K562 (cell line): ENCODE results near the gene HECA. TPM values are rescaled to one million over a fixed set of nuclear protein-coding genes. Genes with fewer than 3 reads are reported as not detected.

Experiments
- ATAC-seq: fragments of 200-7000 bp; cut with Tn5 transposase; 3 replicates; pipeline ENCODE4 v1.9.1; 2020; ENCODE audit warnings: moderate library complexity
- BruUV-seq: library from RNA; stranded (reverse); fragments of 400-500 nt; replicated peaks from 2 replicates; lab custom pipeline; 2021; lab: Mats Ljungman, UMichigan
- CTCF ChIA-PET: fragments of 300-600 bp; formaldehyde crosslinking; extraction: SDS; loops from one replicate; lab custom pipeline; 2021; ENCODE audit warnings: low intra/inter-chr PET ratio; lab: Yijun Ruan, JAX
- POLR2A ChIA-PET: fragments of 300-600, 350-650 bp; sonication (Branson Sonifier 250); formaldehyde crosslinking; extraction: SDS; loops from one replicate; lab custom pipeline; 2021; ENCODE audit warnings: antibody characterized with exemption, inconsistent platforms; lab: Yijun Ruan, JAX
- DNase-seq, 4 experiments: peaks; one replicate each; pipeline versions ENCODE4 v3.0.0 to v3.0.0-alpha.2; 2011 to 2018; ENCODE audit warnings: low spot score in 3 of 4, mixed read lengths in 3 of 4; ENCODE audit errors: extremely low read depth in 1 of 4
- FAIRE-seq: peaks from 2 replicates; lab custom pipeline; 2011; peaks lifted over from hg19 to GRCh38; lab: Jason Lieb, UNC
- H2AFZ ChIP-seq: 2 replicates; pipeline ENCODE4 v1.6.0; 2011; ENCODE audit warnings: low read depth, low read length, control low read depth, inconsistent platforms
- H3K27ac ChIP-seq: fragments of 200-600 bp; 3 replicates; pipeline ENCODE4 v1.8.0; 2011; ENCODE audit warnings: low read depth, mild to moderate bottlenecking, control low read depth, inconsistent platforms, low read length, moderate library complexity, mixed read lengths; ENCODE audit errors: extremely low read depth
- H3K27me3 ChIP-seq, 2 experiments: fragments of 300-600 bp in 1 of 2; 2 replicates in 1 of 2; 3 replicates in 1 of 2; pipeline versions ENCODE4 v1.6.0 to v1.8.0; 2011; ENCODE audit warnings: inconsistent platforms in 2 of 2, low read length in 2 of 2, mild to moderate bottlenecking in 1 of 2, mixed read lengths in 1 of 2, moderate library complexity in 1 of 2; ENCODE audit not compliant: control insufficient read depth in 2 of 2, insufficient read depth in 2 of 2
- H3K36me3 ChIP-seq: fragments of 300-600 bp; 3 replicates; pipeline ENCODE4 v1.8.0; 2011; ENCODE audit warnings: mild to moderate bottlenecking, low read length, inconsistent platforms; ENCODE audit not compliant: control insufficient read depth, insufficient read depth
- H3K4me1 ChIP-seq, 2 experiments: fragments of 200-600 bp in 1 of 2; replicated peaks in 1 of 2; 2 replicates in 1 of 2; 3 replicates in 1 of 2; pipeline versions ENCODE4 v1.5.1 to v1.8.0; 2011; ENCODE audit warnings: inconsistent platforms in 2 of 2, low read length in 2 of 2, mild to moderate bottlenecking in 1 of 2, mixed read lengths in 1 of 2, moderate library complexity in 1 of 2; ENCODE audit not compliant: control insufficient read depth in 2 of 2, insufficient read depth in 2 of 2
- H3K4me2 ChIP-seq: 2 replicates; pipeline ENCODE4 v1.6.1; 2011; ENCODE audit warnings: low read length, control low read depth, inconsistent platforms, mixed read lengths; ENCODE audit not compliant: insufficient read depth
- H3K4me3 ChIP-seq: fragments of 200-600 bp; sonication (generic), shearing (Covaris generic); 2 replicates; pipeline ENCODE4 v1.5.1; 2016; ENCODE audit warnings: control low read depth, inconsistent platforms
- H3K79me2 ChIP-seq: fragments of 200-600 bp; 3 replicates; pipeline ENCODE4 v1.8.0; 2011; ENCODE audit warnings: low read length, inconsistent platforms; ENCODE audit not compliant: control insufficient read depth, insufficient read depth
- H3K9ac ChIP-seq, 2 experiments: 2 replicates each; pipeline versions ENCODE4 v1.6.0 to v1.6.1; 2011; ENCODE audit warnings: low read depth in 2 of 2, low read length in 2 of 2, control low read depth in 1 of 2, inconsistent platforms in 1 of 2, mild to moderate bottlenecking in 1 of 2, mixed read lengths in 1 of 2; ENCODE audit not compliant: insufficient read depth in 1 of 2
- H3K9me1 ChIP-seq: one replicate; pipeline ENCODE4 v1.6.0; 2011; ENCODE audit warnings: inconsistent platforms, mild to moderate bottlenecking, low read length, moderate library complexity; ENCODE audit not compliant: control insufficient read depth, insufficient read depth
- H3K9me3 ChIP-seq: replicated peaks from 2 replicates; pipeline ENCODE4 v1.5.1; 2011; ENCODE audit warnings: low read depth, low read length, inconsistent platforms; ENCODE audit not compliant: control insufficient read depth, insufficient read depth
- H4K20me1 ChIP-seq: replicated peaks from 2 replicates; pipeline ENCODE4 v1.6.1; 2011; ENCODE audit warnings: low read length, inconsistent platforms, mixed read lengths; ENCODE audit not compliant: control insufficient read depth, insufficient read depth
- ATF1 ChIP-seq, 2 experiments: fragments of 450-650 bp in 1 of 2; IDR thresholded peaks; 2 replicates each; pipeline ENCODE4 v1.6.1; 2016; ENCODE audit warnings: missing compliant biosample characterization in 1 of 2, missing genetic modification characterization in 1 of 2
- DPF2 ChIP-seq: fragments of 450-650 bp; IDR thresholded peaks from 2 replicates; pipeline ENCODE4 v1.6.1; 2016
- GABPA ChIP-seq: fragments of 200-800 bp; sonication (Bioruptor generic); conservative IDR thresholded peaks from 2 replicates; pipeline ENCODE4 v1.6.1; 2016; ENCODE audit warnings: low read depth, missing genetic modification characterization, missing compliant biosample characterization
- KDM5B ChIP-seq: fragments of 200-600 bp; sonication (generic); IDR thresholded peaks from 2 replicates; pipeline ENCODE4 v1.6.1; 2012; ENCODE audit warnings: low read depth, mild to moderate bottlenecking, moderate library complexity, low read length, control low read depth, inconsistent platforms; ENCODE audit not compliant: insufficient replicate concordance
- SMAD1 ChIP-seq: fragments of 150-350 bp; IDR thresholded peaks from 2 replicates; pipeline ENCODE4 v1.6.1; 2014; ENCODE audit warnings: low read length, low read depth; ENCODE audit not compliant: partially characterized antibody
- WGBS: fragments of 100-300 bp; shearing (Covaris generic); methylation state at CpG from one replicate; pipeline ENCODE4 v1.1.6; 2016; ENCODE audit warnings: low coverage, mixed read lengths; ENCODE audit not compliant: insufficient coverage; ENCODE audit errors: missing lambda C conversion rate; 5-methylcytosine and 5-hydroxymethylcytosine counted together
- in situ Hi-C: fragments of 300-500 bp; cut with MboI; formaldehyde crosslinking; loops from 4 replicates; pipeline ENCODE4 v1.15.0; 2018; ENCODE audit warnings: inconsistent platforms, mixed read lengths
- intact Hi-C: fragments of 100-400 bp; cut with micrococcal nuclease; formaldehyde crosslinking; loops from 2 replicates; pipeline ENCODE4 v1.14.2; 2022
- polyA plus RNA-seq, 8 experiments: library from polyadenylated mRNA; depleted of rRNA in 4 of 8; stranded (reverse) in 5 of 8; unstranded in 3 of 8; fragments of >200 nt; fragmentation: Nextera tagmentation in 2 of 8; fragmentation: Illumina TruSeq in 1 of 8; extraction: Ambion mirVana in 2 of 8; extraction: Trizol in 1 of 8; gene quantifications; 2 replicates each; pipeline versions ENCODE4 v1.2.1 to v1.2.3, GENCODE V29; 2011 to 2014; ENCODE audit warnings: inconsistent platforms in 1 of 8, missing spikeins in 1 of 8
- total RNA-seq, 7 experiments: library from RNA; depleted of rRNA in 6 of 7; stranded (reverse); fragments of >200 nt in 6 of 7; fragmentation: Illumina TruSeq in 2 of 7; extraction: Trizol in 2 of 7; gene quantifications; 2 replicates each; pipeline versions ENCODE4 v1.2.1 to v1.2.3, GENCODE V29; 2011 to 2021; ENCODE audit warnings: low replicate concordance in 1 of 7
- TF ChIP-seq, protein P1 (sequence below): fragments of 250-450 bp; sonication (Bioruptor Pico); IDR thresholded peaks from 2 replicates; pipeline ENCODE4 v1.9.0; 2021; ENCODE audit warnings: mild to moderate bottlenecking, inconsistent platforms

HECA gene
- total and polyA plus RNA-seq, 9 of the 15 experiments (the other 6 are each of a cell fraction or from before 2014, with no cell fraction given) = 0.31 to 2.3 (median 1.1) TPM

- no peak for TF ChIP-seq DPF2
Observed at GRCh38 chr6:139184459-139184858, 49.6 kb downstream of the HECA start (continued).

DNA sequence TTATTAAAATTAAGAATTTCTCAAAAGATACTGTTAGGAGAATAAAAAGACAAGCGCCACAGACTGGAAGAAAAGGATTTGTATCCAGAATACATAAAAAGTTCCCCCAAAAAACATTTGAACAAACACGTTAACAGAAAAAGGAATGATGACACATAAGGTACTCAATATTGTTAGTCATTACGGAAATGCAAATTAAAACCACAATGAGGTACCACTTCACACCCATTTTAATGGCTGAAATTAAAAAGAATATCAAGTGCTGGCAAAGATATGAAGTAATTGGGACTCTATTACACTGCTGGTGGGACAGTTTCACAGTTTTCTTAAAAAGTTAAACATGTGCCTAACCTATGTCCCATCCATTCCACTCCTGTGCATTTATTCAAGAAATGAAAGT, 51.4 kb downstream of the HECA start:
- TF ChIP-seq, protein P1, sequence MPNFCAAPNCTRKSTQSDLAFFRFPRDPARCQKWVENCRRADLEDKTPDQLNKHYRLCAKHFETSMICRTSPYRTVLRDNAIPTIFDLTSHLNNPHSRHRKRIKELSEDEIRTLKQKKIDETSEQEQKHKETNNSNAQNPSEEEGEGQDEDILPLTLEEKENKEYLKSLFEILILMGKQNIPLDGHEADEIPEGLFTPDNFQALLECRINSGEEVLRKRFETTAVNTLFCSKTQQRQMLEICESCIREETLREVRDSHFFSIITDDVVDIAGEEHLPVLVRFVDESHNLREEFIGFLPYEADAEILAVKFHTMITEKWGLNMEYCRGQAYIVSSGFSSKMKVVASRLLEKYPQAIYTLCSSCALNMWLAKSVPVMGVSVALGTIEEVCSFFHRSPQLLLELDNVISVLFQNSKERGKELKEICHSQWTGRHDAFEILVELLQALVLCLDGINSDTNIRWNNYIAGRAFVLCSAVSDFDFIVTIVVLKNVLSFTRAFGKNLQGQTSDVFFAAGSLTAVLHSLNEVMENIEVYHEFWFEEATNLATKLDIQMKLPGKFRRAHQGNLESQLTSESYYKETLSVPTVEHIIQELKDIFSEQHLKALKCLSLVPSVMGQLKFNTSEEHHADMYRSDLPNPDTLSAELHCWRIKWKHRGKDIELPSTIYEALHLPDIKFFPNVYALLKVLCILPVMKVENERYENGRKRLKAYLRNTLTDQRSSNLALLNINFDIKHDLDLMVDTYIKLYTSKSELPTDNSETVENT (CRISPR knock-in tag) = no peak
- TF ChIP-seq GABPA (tag) (no peak), SMAD1 (no peak), ATF1 (CRISPR knock-in tag; IDR thresholded peaks at IDR 0.05) (no peak), ATF1 (tag; IDR thresholded peaks at IDR 0.05) (no peak), KDM5B (no peak)
- 0% methylated on average over 3 of the region's 3 CpGs for WGBS
- CTCF ChIA-PET = no interaction called here

More for the DNA sequence above, 51.4 kb downstream of the HECA start:
- peaks cover 0 to 10% of the 10 kb centered on the region in 2 experiments; a peak in 4 of 5 replicates for H3K27me3 ChIP-seq
- H3K4me2 ChIP-seq = no peak overlapping the region
- no peak overlapping the region for H3K4me3 ChIP-seq
- no peaks in the 10 kb centered on the region for H3K4me1 ChIP-seq
- ATAC-seq = no peak
- in situ Hi-C loops = no loop called here
- POLR2A ChIA-PET = no interaction called here
- intact Hi-C loops = no loop called here
- BruUV-seq = no TSS peak
- H3K9me3 ChIP-seq = no peaks in the 10 kb centered on the region
- no peaks in the 10 kb centered on the region for H4K20me1 ChIP-seq
- no peaks in the 10 kb centered on the region for H3K9me1 ChIP-seq
- no peak for DNase-seq
- no peak overlapping the region for H3K27ac ChIP-seq
- H2AFZ ChIP-seq = no peak overlapping the region
- no peaks in the 10 kb centered on the region for H3K79me2 ChIP-seq
- FAIRE-seq = no peak
- no peak overlapping the region for H3K9ac ChIP-seq
- no peaks in the 10 kb centered on the region for H3K36me3 ChIP-seq
